Measurements from ENCODE around the gene PAN3. TPM values are rescaled to one million over a fixed set of nuclear protein-coding genes. Genes with fewer than 3 reads are reported as not detected.
"Not testable (repeated sequence)": the region's sequence is repeated elsewhere in the genome, so short reads cannot be mapped to it uniquely, and the experiment has no call there.

PAN3 gene, protein sequence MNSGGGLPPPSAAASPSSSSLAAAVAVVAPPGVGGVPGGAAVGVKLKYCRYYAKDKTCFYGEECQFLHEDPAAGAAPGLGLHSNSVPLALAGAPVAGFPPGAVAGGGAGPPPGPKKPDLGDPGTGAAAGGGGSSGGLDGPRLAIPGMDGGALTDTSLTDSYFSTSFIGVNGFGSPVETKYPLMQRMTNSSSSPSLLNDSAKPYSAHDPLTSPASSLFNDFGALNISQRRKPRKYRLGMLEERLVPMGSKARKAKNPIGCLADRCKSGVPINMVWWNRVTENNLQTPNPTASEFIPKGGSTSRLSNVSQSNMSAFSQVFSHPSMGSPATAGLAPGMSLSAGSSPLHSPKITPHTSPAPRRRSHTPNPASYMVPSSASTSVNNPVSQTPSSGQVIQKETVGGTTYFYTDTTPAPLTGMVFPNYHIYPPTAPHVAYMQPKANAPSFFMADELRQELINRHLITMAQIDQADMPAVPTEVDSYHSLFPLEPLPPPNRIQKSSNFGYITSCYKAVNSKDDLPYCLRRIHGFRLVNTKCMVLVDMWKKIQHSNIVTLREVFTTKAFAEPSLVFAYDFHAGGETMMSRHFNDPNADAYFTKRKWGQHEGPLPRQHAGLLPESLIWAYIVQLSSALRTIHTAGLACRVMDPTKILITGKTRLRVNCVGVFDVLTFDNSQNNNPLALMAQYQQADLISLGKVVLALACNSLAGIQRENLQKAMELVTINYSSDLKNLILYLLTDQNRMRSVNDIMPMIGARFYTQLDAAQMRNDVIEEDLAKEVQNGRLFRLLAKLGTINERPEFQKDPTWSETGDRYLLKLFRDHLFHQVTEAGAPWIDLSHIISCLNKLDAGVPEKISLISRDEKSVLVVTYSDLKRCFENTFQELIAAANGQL
- 10 to 100 TPM; 26.6 to 27.3 TPM for total RNA-seq

DNA sequence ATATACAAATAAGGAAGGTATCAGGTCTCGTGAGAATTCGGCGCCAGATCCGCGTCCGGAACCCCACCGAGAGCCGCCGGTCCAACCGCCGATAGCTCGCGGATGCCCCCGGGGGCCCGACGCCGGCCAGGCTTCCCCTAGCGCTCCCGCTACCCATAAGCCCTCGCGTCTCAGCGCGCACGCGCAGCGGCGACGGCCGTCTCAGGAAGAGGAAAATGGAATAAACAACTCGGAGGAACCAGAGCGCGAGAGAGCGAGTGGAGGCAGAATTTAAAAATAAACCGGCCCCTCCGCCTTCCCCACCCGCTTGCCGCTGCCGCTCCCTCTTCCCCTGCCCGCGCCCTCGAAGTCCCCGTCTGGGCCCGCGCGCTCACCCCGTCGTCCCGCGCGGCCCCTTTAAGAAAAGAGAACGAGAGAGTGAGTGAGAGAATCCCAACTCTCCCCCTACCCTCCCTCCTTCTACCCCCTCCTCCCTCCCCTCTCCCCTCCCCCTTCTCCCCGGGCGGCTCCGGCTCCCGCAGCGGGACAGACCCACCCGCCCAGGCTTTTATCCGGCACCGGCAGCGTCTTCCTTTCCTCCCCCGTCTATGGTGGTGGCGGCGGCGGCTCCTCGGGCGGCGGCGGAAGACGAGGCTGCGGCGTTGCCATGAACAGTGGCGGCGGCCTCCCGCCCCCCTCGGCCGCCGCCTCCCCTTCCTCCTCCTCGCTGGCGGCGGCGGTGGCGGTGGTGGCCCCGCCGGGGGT, at the start of gene PAN3:
PAN3 (plus strand) TSS at position 534 of the 744 bp plus-strand sequence; CDS start at position 647, 113 bp downstream.
- DNase-seq, result peak; percentile 94
- Mint-ChIP-seq H3K27ac (peak within 1 kb of the TSS; percentile 94), H3K4me1 (peaks cover 43% of the 10 kb centered on the region), H3K4me3 (peak within 1 kb of the TSS; percentile 95), H3K36me3 (ENCODE audit: low read depth) (peaks cover 5% of the 10 kb centered on the region), H3K27me3 (no peaks in the 10 kb centered on the region), H3K9me3 (ENCODE audit: low read depth) (no peaks in the 10 kb centered on the region)
- ChIA-PET POLR2A (interaction anchor here (0.6 to 1.0 kb wide), 3 partner anchors 9 to 349 kb away, joined by 3 to 4 read pairs (median 3); no protein-coding TSS in a partner anchor), CTCF (interaction anchor here (0.6 kb wide), 1 partner anchor 101 kb away, joined by 3 read pairs; no protein-coding TSS in a partner anchor)
- intact Hi-C loops (cut with DNase I, micrococcal nuclease), result loop anchor here (1.0 to 10.0 kb wide), 11 partner anchors 69 to 1007 kb away; partner anchors contain the start of genes POMP (in 2 of the 2), SLC46A3 (in 2 of the 2), GTF3A (in 1 of the 2) and LNX2 (in 1 of the 2)
- ATAC-seq, result peak; percentile 55

DNA sequence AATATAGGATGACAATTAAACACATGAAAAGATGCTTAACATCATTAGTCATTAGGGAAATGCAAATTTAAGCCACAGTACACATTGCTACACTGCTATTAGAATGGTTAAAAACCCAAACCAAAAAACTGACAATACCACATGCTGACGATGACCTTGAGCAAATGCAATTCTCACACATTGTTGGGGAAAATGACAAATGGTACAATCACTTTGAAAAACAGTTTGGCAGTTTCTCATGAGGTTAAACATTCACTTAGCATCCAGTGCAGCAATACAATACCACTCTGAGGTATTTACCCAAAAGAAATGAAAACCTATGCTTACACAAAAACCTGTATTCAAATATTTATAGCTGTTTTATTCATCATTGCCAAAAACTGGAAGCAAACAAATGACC, 49.3 kb upstream of the PAN3 start:
- CTCF ChIA-PET, result no interaction called here
- Mint-ChIP-seq H3K36me3 (ENCODE audit: low read depth) (no peaks in the 10 kb centered on the region), H3K27me3 (peaks cover 18% of the 10 kb centered on the region), H3K4me1 (no peaks in the 10 kb centered on the region), H3K27ac (no peak overlapping the region), H3K9me3 (ENCODE audit: low read depth) (no peaks in the 10 kb centered on the region), H3K4me3 (no peak overlapping the region)
- POLR2A ChIA-PET, result no interaction called here
- ATAC-seq, result no peak
- DNase-seq, result no peak
- intact Hi-C loops (cut with DNase I, micrococcal nuclease), result no loop called here

DNA sequence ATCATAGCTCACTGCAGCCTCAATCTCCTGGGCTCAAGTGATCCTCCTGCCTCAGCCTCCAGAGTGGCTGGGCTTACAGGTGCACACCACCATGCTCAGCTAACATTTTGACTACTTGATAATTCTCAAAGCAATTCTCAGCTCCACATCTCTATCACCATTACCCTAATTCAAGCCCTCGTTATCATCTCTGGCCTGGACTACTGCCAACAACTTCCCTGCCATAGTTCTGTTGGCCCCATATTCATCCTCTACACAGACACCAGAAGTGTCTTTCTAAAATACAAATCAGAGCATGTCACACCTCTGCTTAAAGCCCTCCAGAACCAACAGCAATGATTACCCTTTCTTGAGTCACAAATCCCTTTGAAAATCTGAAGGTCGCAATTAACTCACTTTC, 45.9 kb upstream of the PAN3 start:
- H3K27me3 Mint-ChIP-seq, result peaks cover 25% of the 10 kb centered on the region
- DNase-seq, result no peak
- no peaks in the 10 kb centered on the region for H3K36me3 Mint-ChIP-seq (ENCODE audit: low read depth)
- H3K4me1 Mint-ChIP-seq, result no peaks in the 10 kb centered on the region
- H3K9me3 Mint-ChIP-seq (ENCODE audit: low read depth), result no peaks in the 10 kb centered on the region
- ATAC-seq, result no peak
- intact Hi-C loops (cut with DNase I, micrococcal nuclease), result no loop called here
- ChIA-PET POLR2A (no interaction called here), CTCF (no interaction called here)
- no peak overlapping the region for H3K4me3 Mint-ChIP-seq
- H3K27ac Mint-ChIP-seq, result no peak overlapping the region

DNA sequence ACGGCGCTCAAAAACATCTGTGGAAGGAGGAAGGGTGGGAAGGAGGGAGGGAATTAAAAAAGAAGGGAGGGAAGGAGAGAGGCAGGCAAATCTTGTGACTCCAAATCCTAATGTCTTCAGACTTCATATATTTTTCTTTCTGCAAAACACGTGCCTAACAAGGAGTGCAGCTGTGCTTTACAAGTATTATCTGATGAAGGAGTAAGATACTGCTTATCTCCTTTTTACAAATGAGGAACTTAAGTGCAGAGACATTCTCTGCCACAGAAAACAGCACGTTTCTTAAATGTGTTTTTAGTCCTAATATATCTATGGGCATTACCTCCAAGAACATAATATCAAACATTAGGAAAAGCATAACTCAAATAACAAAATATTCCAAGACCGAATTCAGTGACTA, 44.5 kb upstream of the PAN3 start:
- H3K9me3 Mint-ChIP-seq (ENCODE audit: low read depth), result no peaks in the 10 kb centered on the region
- intact Hi-C loops (cut with DNase I, micrococcal nuclease), result no loop called here
- no peak for ATAC-seq
- H3K4me3 Mint-ChIP-seq, result no peak overlapping the region
- ChIA-PET CTCF (no interaction called here), POLR2A (no interaction called here)
- H3K27ac Mint-ChIP-seq, result no peak overlapping the region
- H3K4me1 Mint-ChIP-seq, result no peaks in the 10 kb centered on the region
- H3K36me3 Mint-ChIP-seq (ENCODE audit: low read depth), result no peaks in the 10 kb centered on the region
- no peak for DNase-seq
- peaks cover 27% of the 10 kb centered on the region for H3K27me3 Mint-ChIP-seq

DNA sequence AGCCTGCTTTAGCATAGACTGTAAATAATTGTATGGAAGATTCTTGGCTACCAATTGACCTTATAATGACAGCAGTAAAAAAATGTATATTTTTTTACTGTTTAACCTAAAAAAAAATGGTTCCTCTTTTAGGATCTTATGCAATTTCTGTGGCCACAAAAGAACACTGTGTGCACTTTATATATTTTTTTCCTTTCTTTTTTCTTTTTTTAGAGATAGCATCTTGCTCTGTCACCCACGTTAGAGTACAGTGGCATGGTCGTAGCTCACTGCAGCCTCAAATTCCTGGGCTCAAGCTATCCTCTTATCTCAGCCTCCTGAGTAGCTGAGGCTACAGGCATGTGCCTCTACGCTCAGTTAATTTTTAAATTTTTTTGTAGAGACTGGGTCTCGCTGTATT, 44.0 kb upstream of the PAN3 start:
- H3K9me3 Mint-ChIP-seq (ENCODE audit: low read depth), result no peaks in the 10 kb centered on the region
- ATAC-seq, result no peak
- H3K36me3 Mint-ChIP-seq (ENCODE audit: low read depth), result no peaks in the 10 kb centered on the region
- H3K4me3 Mint-ChIP-seq, result no peak overlapping the region
- CTCF ChIA-PET, result no interaction called here
- DNase-seq, result no peak
- intact Hi-C loops (cut with DNase I, micrococcal nuclease), result no loop called here
- POLR2A ChIA-PET, result no interaction called here
- H3K27me3 Mint-ChIP-seq, result peaks cover 29% of the 10 kb centered on the region
- H3K27ac Mint-ChIP-seq, result no peak overlapping the region
- H3K4me1 Mint-ChIP-seq, result peaks cover under 1% of the 10 kb centered on the region

DNA sequence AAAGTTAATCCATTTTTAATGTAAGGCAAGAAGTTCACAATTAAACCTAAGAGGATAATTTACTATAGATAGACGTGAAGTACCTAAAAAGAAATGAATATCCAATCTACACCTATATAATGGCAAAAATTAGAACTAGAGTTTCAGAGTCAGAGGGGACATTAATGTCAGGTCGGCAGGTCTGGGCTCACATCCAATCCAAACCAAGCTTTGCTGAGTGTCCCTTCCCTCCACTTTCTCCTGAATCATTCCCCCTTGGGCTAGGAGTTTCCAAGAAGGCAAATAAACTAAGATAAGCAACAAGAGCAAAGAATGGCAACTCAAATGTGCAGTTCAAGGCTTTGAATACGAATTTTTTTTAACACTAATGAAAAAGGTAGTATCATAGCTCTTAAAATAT, 40.8 kb upstream of the PAN3 start:
- peaks cover 8% of the 10 kb centered on the region for H3K4me1 Mint-ChIP-seq
- no peak for ATAC-seq
- POLR2A ChIA-PET, result no interaction called here
- CTCF ChIA-PET, result no interaction called here
- no peak for DNase-seq
- no peak overlapping the region for H3K27ac Mint-ChIP-seq
- no peaks in the 10 kb centered on the region for H3K36me3 Mint-ChIP-seq (ENCODE audit: low read depth)
- peaks cover 46% of the 10 kb centered on the region for H3K27me3 Mint-ChIP-seq
- H3K4me3 Mint-ChIP-seq, result no peak overlapping the region
- H3K9me3 Mint-ChIP-seq (ENCODE audit: low read depth), result no peaks in the 10 kb centered on the region
- intact Hi-C loops (cut with DNase I, micrococcal nuclease), result no loop called here

DNA sequence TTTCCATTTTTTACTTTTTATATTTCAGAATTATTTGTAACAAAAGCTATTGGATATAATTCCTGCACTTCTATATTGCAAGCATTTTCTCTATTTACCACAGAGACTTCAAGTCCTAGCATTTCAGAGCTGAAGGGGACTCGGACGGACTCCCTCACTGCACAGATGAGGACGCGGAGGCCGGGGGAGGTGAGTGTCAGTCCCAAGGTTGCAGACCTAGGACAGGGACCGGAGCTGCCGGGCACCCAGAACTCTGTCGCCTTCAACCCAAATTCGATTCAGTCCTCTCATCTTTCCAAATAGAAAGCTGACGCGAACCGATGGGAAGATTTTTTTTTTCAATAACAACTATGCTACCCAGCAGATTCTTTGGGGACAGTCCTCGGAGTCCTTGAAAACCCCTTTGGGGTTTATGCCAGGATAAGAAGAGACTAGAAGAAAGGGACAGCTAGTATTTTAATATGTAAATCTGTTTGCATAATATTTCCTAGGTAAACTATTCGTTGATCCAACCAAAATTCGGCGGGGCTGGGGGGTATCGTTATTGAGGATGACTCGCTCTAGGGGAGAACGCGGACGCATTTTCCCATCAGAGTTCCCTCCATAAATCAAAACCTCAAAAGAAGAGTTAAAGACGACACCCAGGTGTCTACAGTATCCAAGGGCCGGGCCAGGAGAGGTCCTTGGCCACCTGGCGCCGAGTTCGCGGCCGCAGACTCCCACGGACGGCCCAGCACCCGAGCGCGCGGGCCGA, 38.8 kb upstream of the PAN3 start:
- H3K4me1 Mint-ChIP-seq, result peaks cover 8% of the 10 kb centered on the region
- ChIA-PET POLR2A (no interaction called here), CTCF (interaction anchor here (0.6 to 1.4 kb wide), 2 partner anchors 45 to 561 kb away, joined by 3 to 4 read pairs; no protein-coding TSS in a partner anchor)
- ATAC-seq (no peak), DNase-seq (no peak)
- H3K27me3 Mint-ChIP-seq, result peaks cover 42% of the 10 kb centered on the region
- intact Hi-C loops (cut with DNase I, micrococcal nuclease), result no loop called here
- H3K36me3 Mint-ChIP-seq (ENCODE audit: low read depth), result no peaks in the 10 kb centered on the region
- no peak overlapping the region for H3K27ac Mint-ChIP-seq
- no peaks in the 10 kb centered on the region for H3K9me3 Mint-ChIP-seq (ENCODE audit: low read depth)
- peak overlapping the region; percentile 51 for H3K4me3 Mint-ChIP-seq

DNA sequence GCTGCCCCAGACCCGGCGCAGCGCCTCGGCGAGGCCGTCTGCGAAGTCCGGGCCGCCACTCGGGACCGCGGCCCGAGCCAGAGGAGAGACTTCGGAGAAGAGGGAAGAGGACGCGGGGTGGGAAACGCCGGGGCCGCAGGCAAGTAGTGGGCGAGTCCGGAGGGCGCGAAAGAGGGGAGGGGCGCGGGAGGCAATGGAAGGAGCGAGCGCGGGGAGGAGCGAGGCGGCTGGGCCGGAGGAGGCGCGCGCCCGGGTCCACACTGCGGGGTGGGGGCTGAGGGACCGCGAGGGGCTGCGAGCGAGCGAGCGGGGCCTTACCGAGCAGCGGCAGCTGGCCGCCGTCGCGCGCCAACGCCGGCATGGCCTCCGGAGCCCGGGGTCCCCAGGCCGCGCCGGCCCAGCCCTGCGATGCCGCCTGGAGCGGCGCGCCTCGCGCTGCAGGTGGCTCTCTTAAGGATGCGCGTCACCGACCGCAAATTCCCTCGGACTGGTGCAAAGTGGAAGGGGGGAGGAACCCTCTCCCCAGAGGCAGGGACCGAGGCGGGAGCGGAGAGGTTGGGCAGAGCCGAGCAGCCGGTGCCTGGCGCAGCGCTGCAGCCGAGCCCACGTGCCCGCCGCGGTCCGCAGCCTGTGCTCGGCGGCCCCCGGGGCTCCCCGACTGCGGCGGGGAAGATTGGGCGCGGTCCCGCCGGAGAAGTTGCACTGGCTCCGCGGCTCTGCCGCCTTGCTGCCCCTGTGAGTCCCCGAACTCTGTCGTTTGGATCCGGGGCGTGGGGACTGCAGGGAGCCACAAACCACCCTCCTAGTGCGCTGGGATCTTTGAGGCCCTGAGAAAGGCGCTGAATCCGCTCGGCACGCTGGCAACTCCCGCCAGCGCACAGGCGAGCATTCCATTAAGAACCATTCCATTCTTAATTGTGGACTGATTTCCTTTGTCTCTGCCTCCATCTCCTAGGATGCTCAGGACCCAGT, 37.9 kb upstream of the PAN3 start, which contains the start of gene FLT3:
FLT3 (minus strand) TSS at position 427 of the 972 bp plus-strand sequence; CDS start at position 361, 66 bp downstream.
- Mint-ChIP-seq H3K27ac (no peak within 1 kb of the TSS), H3K4me1 (peaks cover 8% of the 10 kb centered on the region), H3K27me3 (peaks cover 43% of the 10 kb centered on the region), H3K4me3 (peak within 1 kb of the TSS; percentile 51), H3K36me3 (ENCODE audit: low read depth) (no peaks in the 10 kb centered on the region), H3K9me3 (ENCODE audit: low read depth) (no peaks in the 10 kb centered on the region)
- ChIA-PET CTCF (interaction anchor here (0.6 kb wide), 1 partner anchor 562 kb away, joined by 4 read pairs; no protein-coding TSS in a partner anchor), POLR2A (no interaction called here)
- intact Hi-C loops (cut with DNase I, micrococcal nuclease), result no loop called here
- ATAC-seq, result peak; percentile 89
- DNase-seq, result peak; percentile 62

DNA sequence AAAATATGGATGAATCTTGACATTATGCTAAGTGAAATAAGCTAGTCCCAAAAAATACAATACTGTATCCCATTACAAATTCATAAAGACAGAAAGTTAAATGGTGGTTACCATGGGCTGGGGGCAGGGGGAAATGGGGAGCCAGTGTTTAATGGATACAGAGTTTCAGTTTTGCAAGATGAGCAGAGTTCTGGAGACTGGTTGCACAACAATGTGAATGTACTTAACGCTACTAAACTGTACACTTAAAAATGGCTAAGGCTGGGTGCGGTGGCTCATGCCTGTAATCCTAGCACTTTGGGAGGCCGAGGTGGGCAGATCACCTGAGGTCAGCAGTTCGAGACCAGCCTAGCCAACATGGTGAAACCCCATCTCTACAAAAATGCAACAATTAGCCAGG, 36.5 kb upstream of the PAN3 start:
- CTCF ChIA-PET, result interaction anchor here (1.2 kb wide), 1 partner anchor 273 kb away, joined by 3 read pairs; no protein-coding TSS in a partner anchor
- H3K4me1 Mint-ChIP-seq; POLR2A ChIA-PET; intact Hi-C loops (cut with DNase I, micrococcal nuclease); ATAC-seq; H3K9me3 Mint-ChIP-seq (ENCODE audit: low read depth); DNase-seq; H3K4me3 Mint-ChIP-seq; H3K36me3 Mint-ChIP-seq (ENCODE audit: low read depth); H3K27ac Mint-ChIP-seq: not testable (repeated sequence)
- H3K27me3 Mint-ChIP-seq, result peaks cover 38% of the 10 kb centered on the region

DNA sequence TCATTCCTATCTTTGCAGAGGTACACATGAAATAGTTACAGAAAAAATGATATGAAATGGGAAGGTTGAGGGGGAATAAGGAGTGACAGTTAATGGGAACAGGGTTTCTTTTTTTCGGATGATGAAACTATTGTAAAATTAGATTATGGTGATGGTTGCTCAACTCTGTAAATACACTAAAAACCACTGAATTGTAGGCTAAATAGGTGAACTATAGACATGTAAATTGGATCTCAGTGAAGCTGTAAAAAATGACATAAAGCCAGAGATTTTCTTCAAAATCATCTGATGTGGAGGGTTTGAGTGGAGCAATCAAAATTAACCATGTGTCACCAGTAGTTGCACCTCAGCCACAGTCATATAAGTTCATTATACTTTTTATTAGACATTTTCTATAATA, 31.4 kb upstream of the PAN3 start:
- CTCF ChIA-PET, result no interaction called here
- Mint-ChIP-seq H3K27me3 (peaks cover 8% of the 10 kb centered on the region), H3K9me3 (ENCODE audit: low read depth) (no peaks in the 10 kb centered on the region), H3K4me3 (no peak overlapping the region), H3K27ac (no peak overlapping the region), H3K36me3 (ENCODE audit: low read depth) (no peaks in the 10 kb centered on the region), H3K4me1 (no peaks in the 10 kb centered on the region)
- ATAC-seq (no peak), DNase-seq (no peak)
- POLR2A ChIA-PET, result no interaction called here
- intact Hi-C loops (cut with DNase I, micrococcal nuclease), result no loop called here
